OCI-LY3 (cell line): ENCODE results near the gene IGF2BP3.
A peak's percentile ranks its signal among the peaks of the same experiment; 100 is the strongest.

Experiments
- H2AFZ ChIP-seq: fragments of 200-600, 300-600 bp; shearing (Covaris generic); 2 replicates; pipeline ENCODE4 v1.6.0; 2014; ENCODE audit warnings: antibody characterized with exemption, low read depth, low read length
- H3K27ac ChIP-seq: fragments of 200-600, 300-600 bp; sonication (generic); 2 replicates; pipeline ENCODE4 v1.5.1; 2014; ENCODE audit warnings: mild to moderate bottlenecking, low read length, moderate library complexity, mixed read lengths
- H3K27me3 ChIP-seq: fragments of 200-600, 300-600 bp; sonication (generic); 2 replicates; pipeline ENCODE4 v1.6.1; 2014; ENCODE audit warnings: low read depth, low read length, mixed read lengths
- H3K36me3 ChIP-seq: fragments of 200-600, 300-600 bp; sonication (generic); replicated peaks from 2 replicates; pipeline ENCODE3; 2014; ENCODE audit warnings: low read depth, low read length, mixed read lengths
- H3K4me1 ChIP-seq: fragments of 300-600, 200-600 bp; sonication (generic); 2 replicates; pipeline ENCODE4 v1.6.1; 2014; ENCODE audit warnings: low read length, mixed read lengths
- H3K4me2 ChIP-seq: fragments of 200-600, 300-600 bp; sonication (generic); 2 replicates; pipeline ENCODE4 v1.6.1; 2014; ENCODE audit warnings: low read length, mixed read lengths
- H3K4me3 ChIP-seq: fragments of 300-600, 200-600 bp; sonication (generic); 2 replicates; pipeline ENCODE4 v1.5.1; 2014; ENCODE audit warnings: antibody characterized with exemption, mild to moderate bottlenecking, low read length, moderate library complexity
- H3K79me2 ChIP-seq: fragments of 300-600, 200-600 bp; shearing (Covaris generic); 2 replicates; pipeline ENCODE4 v1.6.1; 2014; ENCODE audit warnings: mild to moderate bottlenecking, low read length, mixed read lengths
- H3K9ac ChIP-seq: fragments of 300-600, 200-600 bp; shearing (Covaris generic); 2 replicates; pipeline ENCODE4 v1.6.0; 2014; ENCODE audit warnings: mild to moderate bottlenecking, low read length, moderate library complexity
- H3K9me3 ChIP-seq: fragments of 200-600, 300-600 bp; shearing (Covaris generic); 2 replicates; pipeline ENCODE4 v1.6.1; 2014; ENCODE audit warnings: low read length, mixed read lengths; ENCODE audit not compliant: insufficient read depth
- H4K20me1 ChIP-seq: fragments of 200-600, 300-600 bp; sonication (generic); 2 replicates; pipeline ENCODE4 v1.6.1; 2016; ENCODE audit warnings: low read length, mixed read lengths; ENCODE audit not compliant: insufficient read depth
- EZH2phosphoT487 ChIP-seq: fragments of 200-600 bp; shearing (Covaris generic); IDR thresholded peaks from 2 replicates; pipeline ENCODE4 v1.6.1; 2018; ENCODE audit warnings: antibody characterized with exemption, mixed run types, low read depth
- TF ChIP-seq, protein P1 (sequence below): fragments of 200-600, 300-600 bp; sonication (generic); IDR thresholded peaks from 2 replicates; pipeline ENCODE4 v1.5.1; 2014; ENCODE audit warnings: antibody characterized with exemption, low read length, low read depth

IGF2BP3 gene

DNA sequence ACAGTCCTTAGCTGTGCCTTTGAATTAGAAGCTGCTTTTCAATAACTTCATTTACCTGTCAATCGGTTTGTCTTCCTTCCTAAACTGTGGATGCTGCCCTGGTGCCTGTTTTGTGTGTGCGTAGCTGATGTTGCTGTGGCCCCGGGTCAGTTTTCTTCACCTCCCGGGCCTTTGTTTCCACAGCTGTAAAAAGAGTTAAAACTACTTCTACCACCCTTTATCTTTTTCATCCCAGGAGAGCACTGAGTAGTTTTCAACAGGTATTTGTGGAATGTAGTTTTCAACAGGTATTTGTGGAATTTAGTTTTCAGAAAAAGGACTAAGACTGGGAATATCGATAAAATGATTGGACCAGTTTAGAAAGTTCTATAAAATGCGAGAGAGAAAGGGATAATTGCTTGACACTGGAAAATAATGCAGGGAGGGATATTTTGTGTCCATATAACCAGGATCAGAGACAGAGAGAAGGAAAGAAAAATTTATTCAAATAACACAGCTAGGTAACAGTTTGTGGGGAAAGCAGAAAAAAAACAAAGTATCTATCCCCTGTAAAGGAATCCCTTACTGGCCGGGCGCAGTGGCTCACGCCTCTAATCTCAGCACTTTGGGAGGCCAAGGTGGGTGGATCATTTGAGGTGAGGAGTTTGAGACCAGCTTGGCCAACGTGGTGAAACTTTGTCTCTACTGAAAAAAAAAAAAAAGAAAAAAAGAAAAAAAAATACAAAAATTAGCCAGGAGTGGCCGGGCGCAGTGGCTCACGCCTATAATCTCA lies 15.9 kb upstream of the IGF2BP3 start:
- Histone ChIP-seq H3K4me3 (no peak overlapping the region), H3K36me3 (no peaks in the 10 kb centered on the region), H3K9ac (no peak overlapping the region), H3K27me3 (no peaks in the 10 kb centered on the region), H3K4me2 (no peak overlapping the region), H3K9me3 (no peaks in the 10 kb centered on the region), H3K79me2 (peaks cover 7% of the 10 kb centered on the region), H2AFZ (no peak overlapping the region), H3K4me1 (peaks cover 2% of the 10 kb centered on the region; the same call in 1 of the 2 replicates), H4K20me1 (no peaks in the 10 kb centered on the region), H3K27ac (no peak overlapping the region)
- TF ChIP-seq EZH2phosphoT487 = no peak
- TF ChIP-seq, protein P1, sequence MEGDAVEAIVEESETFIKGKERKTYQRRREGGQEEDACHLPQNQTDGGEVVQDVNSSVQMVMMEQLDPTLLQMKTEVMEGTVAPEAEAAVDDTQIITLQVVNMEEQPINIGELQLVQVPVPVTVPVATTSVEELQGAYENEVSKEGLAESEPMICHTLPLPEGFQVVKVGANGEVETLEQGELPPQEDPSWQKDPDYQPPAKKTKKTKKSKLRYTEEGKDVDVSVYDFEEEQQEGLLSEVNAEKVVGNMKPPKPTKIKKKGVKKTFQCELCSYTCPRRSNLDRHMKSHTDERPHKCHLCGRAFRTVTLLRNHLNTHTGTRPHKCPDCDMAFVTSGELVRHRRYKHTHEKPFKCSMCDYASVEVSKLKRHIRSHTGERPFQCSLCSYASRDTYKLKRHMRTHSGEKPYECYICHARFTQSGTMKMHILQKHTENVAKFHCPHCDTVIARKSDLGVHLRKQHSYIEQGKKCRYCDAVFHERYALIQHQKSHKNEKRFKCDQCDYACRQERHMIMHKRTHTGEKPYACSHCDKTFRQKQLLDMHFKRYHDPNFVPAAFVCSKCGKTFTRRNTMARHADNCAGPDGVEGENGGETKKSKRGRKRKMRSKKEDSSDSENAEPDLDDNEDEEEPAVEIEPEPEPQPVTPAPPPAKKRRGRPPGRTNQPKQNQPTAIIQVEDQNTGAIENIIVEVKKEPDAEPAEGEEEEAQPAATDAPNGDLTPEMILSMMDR = no peak

DNA sequence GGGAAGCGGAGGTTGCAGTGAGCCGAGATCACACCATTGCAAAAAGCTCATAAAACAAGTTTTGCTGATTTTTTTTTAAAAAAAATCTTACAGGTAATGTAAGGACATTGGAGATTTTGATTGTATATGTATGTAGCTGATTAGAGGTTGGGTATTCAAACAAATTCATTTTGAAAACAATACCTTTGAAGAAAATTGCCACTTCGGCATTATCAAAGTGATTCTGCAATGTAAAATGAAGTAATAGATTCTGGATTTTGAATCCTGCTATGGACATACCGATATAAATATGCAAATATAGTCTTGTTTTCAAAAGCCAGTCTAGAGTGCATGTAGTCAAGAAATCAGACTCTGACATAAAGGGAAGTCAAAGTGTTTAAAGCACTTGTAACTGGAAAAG lies 12.4 kb upstream of the IGF2BP3 start:
- Histone ChIP-seq H3K4me2 (no peak overlapping the region), H3K9ac (no peak overlapping the region), H3K36me3 (no peaks in the 10 kb centered on the region), H3K9me3 (no peaks in the 10 kb centered on the region), H3K79me2 (0 out of 2 replicates have a peak, but pooled peaks cover 3% of the 10 kb centered on the region), H3K27me3 (no peaks in the 10 kb centered on the region), H2AFZ (no peak overlapping the region), H3K27ac (no peak overlapping the region), H3K4me3 (no peak overlapping the region), H4K20me1 (no peaks in the 10 kb centered on the region), H3K4me1 (no peaks in the 10 kb centered on the region)
- TF ChIP-seq, protein P1 = no peak
- TF ChIP-seq EZH2phosphoT487 = no peak

DNA sequence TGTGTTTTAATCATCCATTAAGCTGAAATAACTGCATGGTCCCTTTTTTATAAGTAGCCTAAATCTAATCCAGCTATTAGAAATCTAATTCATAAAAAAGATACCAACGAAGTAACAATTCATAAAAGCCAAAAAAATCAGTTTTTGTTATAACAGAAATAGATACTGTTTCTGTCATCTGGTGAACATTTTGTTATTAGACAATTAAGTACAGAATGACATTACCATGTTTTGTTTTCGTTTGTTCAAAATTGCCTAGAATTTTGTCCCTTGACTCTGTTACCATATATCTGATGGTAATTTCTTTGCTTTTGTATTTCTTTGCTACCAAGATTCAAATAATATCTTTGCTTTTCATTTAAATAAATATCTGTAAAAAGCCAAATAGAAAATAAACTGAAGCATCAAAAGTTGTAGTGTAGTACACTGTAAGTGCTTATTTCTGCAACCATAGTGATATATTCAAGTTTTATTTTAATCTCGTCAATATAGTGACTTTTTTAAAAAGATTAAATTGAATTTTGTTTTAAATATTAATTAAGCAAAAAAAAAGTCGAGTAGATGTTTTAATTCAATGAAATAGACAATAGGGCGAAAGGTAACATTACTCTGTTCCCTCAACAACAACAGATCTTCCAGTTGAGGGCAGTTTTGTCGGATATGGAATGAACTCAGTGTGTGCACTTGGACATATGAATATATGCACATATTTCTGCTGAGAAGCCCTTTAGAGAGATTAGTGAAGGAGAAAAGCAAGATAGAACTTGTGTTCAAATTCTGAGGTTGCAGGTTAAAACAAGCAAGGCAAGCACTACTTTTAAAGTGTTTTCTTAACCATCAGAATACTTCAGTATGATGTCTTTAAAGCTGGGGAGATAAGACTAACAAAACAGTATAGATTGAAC lies 7.9 kb upstream of the IGF2BP3 start:
- Histone ChIP-seq H3K4me2 (no peak overlapping the region), H3K79me2 (peaks cover 32% of the 10 kb centered on the region), H2AFZ (no peak overlapping the region), H3K27me3 (no peaks in the 10 kb centered on the region), H3K4me3 (no peak overlapping the region), H4K20me1 (no peaks in the 10 kb centered on the region), H3K9ac (no peak overlapping the region), H3K36me3 (no peaks in the 10 kb centered on the region), H3K4me1 (peaks cover 10% of the 10 kb centered on the region; the same call in 1 of the 2 replicates), H3K27ac (no peak overlapping the region), H3K9me3 (no peaks in the 10 kb centered on the region)
- no peak for TF ChIP-seq EZH2phosphoT487
- TF ChIP-seq, protein P1 = no peak

DNA sequence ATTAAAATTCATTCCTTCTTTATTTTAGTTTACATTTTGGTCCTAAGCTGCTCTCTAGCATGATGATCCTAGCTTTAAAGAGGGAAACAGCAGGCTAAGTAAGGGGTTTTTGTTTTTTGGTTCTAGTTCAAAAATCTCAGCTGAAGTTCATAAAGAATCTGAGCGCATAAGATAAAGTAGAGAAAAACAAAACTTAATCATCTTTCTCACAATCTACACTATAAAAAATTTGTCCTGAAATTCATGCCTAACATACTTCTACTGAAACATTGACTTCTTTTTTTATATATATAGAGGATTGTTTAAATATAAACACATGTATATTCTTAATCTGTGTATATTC lies 6.8 kb upstream of the IGF2BP3 start:
- Histone ChIP-seq H3K27ac (no peak overlapping the region), H3K4me1 (peaks cover 16% of the 10 kb centered on the region; the same call in 1 of the 2 replicates), H4K20me1 (no peaks in the 10 kb centered on the region), H3K27me3 (no peaks in the 10 kb centered on the region), H3K36me3 (no peaks in the 10 kb centered on the region), H3K79me2 (peaks cover 43% of the 10 kb centered on the region), H3K4me2 (peak overlapping the region; percentile 76; the same call in 1 of the 2 replicates), H3K9ac (no peak overlapping the region), H3K4me3 (no peak overlapping the region), H3K9me3 (no peaks in the 10 kb centered on the region), H2AFZ (no peak overlapping the region)
- no peak for TF ChIP-seq EZH2phosphoT487
- TF ChIP-seq, protein P1 = no peak
